Ishikawa (cell line): Measurements from ENCODE around the gene PTPN6.

ENCODE experiments used
- CEBPB ChIP-seq: IDR thresholded peaks from 2 replicates; pipeline ENCODE4 v1.6.1; 2012
- CREB1 ChIP-seq: IDR thresholded peaks from 2 replicates; pipeline ENCODE4 v1.6.1; 2012; ENCODE audit warnings: low read depth
- EGR1 ChIP-seq: IDR thresholded peaks from 2 replicates; pipeline ENCODE4 v1.6.1; 2012
- EP300 ChIP-seq: IDR thresholded peaks from 2 replicates; pipeline ENCODE4 v1.6.1; 2012; ENCODE audit warnings: borderline replicate concordance
- FOXM1 ChIP-seq: IDR thresholded peaks from 2 replicates; pipeline ENCODE4 v1.6.1; 2012; ENCODE audit warnings: low read depth, borderline replicate concordance
- NFIC ChIP-seq: IDR thresholded peaks from 2 replicates; pipeline ENCODE4 v1.6.1; 2012
- RAD21 ChIP-seq: IDR thresholded peaks from 2 replicates; pipeline ENCODE4 v1.6.1; 2012; ENCODE audit warnings: low read depth
- TAF1 ChIP-seq: IDR thresholded peaks from 2 replicates; pipeline ENCODE4 v1.6.1; 2012; ENCODE audit warnings: low read depth, mild to moderate bottlenecking
- TCF12 ChIP-seq: IDR thresholded peaks from 2 replicates; pipeline ENCODE4 v1.6.1; 2012; ENCODE audit warnings: low read depth
- TEAD4 ChIP-seq: IDR thresholded peaks from 2 replicates; pipeline ENCODE4 v1.6.1; 2012
- YY1 ChIP-seq: IDR thresholded peaks from 2 replicates; pipeline ENCODE4 v1.6.1; 2012; ENCODE audit warnings: low read depth
- ZBTB7A ChIP-seq: IDR thresholded peaks from 2 replicates; pipeline ENCODE4 v1.6.1; 2012; ENCODE audit warnings: low read depth
- TF ChIP-seq, protein P1 (sequence below): IDR thresholded peaks from 2 replicates; pipeline ENCODE4 v1.6.1; 2012
- TF ChIP-seq, protein P2 (sequence below): IDR thresholded peaks from 2 replicates; pipeline ENCODE4 v1.6.1; 2012; ENCODE audit warnings: low read depth, mild to moderate bottlenecking
- TF ChIP-seq, protein P3 (sequence below): IDR thresholded peaks from 2 replicates; pipeline ENCODE4 v1.6.1; 2012

The PTPN6 gene

DNA sequence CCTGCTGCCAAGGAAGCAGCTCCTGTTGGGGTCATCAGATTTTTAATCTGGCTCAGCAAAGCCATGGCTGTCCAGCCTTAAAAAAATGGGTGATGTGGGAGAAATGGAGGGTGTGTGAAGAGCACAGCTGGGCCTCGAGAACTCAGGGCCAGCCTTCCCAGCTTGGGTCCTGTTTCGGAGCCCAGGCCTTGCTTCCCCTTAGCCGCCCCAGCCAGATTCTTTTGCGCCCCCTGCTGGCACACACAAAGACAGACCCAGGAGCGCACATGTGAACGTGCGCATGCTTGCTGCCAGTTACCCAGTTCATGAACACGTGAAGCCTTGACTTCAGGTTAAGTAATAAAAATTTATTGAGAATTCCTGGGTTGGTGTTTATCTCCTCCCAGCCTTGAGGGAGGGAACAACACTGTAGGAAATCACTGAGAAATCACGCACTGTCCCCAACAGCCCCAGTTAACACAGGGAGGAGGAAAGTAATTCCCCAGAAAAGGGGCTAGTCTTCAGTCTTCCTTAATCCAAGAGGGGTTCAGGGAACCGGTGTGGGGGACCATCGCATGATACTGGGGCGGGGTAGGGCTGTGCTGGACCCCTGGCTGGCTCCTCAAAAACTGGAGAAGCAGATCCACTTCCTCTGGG lies 14.0 kb downstream of the PTPN6 start:
- TF ChIP-seq, protein P1, sequence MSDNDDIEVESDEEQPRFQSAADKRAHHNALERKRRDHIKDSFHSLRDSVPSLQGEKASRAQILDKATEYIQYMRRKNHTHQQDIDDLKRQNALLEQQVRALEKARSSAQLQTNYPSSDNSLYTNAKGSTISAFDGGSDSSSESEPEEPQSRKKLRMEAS: peak; percentile 94
- TF ChIP-seq TCF12 (peak; percentile 32; the same call in 1 of the 2 replicates), CREB1 (peak; percentile 31; the same call in 1 of the 2 replicates), RAD21 (peak; percentile 65), TEAD4 (peak; percentile 42), YY1 (peak; percentile 40; the same call in 1 of the 2 replicates), TAF1 (no peak), ZBTB7A (peak; percentile 52; the same call in 1 of the 2 replicates), NFIC (peak; percentile 50), CEBPB (no peak), FOXM1 (0 out of 2 replicates have a peak, but pooled peaks have one; percentile 19), EP300 (peak; percentile 17; the same call in 1 of the 2 replicates)
- TF ChIP-seq, protein P2, sequence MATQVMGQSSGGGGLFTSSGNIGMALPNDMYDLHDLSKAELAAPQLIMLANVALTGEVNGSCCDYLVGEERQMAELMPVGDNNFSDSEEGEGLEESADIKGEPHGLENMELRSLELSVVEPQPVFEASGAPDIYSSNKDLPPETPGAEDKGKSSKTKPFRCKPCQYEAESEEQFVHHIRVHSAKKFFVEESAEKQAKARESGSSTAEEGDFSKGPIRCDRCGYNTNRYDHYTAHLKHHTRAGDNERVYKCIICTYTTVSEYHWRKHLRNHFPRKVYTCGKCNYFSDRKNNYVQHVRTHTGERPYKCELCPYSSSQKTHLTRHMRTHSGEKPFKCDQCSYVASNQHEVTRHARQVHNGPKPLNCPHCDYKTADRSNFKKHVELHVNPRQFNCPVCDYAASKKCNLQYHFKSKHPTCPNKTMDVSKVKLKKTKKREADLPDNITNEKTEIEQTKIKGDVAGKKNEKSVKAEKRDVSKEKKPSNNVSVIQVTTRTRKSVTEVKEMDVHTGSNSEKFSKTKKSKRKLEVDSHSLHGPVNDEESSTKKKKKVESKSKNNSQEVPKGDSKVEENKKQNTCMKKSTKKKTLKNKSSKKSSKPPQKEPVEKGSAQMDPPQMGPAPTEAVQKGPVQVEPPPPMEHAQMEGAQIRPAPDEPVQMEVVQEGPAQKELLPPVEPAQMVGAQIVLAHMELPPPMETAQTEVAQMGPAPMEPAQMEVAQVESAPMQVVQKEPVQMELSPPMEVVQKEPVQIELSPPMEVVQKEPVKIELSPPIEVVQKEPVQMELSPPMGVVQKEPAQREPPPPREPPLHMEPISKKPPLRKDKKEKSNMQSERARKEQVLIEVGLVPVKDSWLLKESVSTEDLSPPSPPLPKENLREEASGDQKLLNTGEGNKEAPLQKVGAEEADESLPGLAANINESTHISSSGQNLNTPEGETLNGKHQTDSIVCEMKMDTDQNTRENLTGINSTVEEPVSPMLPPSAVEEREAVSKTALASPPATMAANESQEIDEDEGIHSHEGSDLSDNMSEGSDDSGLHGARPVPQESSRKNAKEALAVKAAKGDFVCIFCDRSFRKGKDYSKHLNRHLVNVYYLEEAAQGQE: no peak
- TF ChIP-seq, protein P3, sequence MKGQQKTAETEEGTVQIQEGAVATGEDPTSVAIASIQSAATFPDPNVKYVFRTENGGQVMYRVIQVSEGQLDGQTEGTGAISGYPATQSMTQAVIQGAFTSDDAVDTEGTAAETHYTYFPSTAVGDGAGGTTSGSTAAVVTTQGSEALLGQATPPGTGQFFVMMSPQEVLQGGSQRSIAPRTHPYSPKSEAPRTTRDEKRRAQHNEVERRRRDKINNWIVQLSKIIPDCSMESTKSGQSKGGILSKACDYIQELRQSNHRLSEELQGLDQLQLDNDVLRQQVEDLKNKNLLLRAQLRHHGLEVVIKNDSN: peak; percentile 79

DNA sequence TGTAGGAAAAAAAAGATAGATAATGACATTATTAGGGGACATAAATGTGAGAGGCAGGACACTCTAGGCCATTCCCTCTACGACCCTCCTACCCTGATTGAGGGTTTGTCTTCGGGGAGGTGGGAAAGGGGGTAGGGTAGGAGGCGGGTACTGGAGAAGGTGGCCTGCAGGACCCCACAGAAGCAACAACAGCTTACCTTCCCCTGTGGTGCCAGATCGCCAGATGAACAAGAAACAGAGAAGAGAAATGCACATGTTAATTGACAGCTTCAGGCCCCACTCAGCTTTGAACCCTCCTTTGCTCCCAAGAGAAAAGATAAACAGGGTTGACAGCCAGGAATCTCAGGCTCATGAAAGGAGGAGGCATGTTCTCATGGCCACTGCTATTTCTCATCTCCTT lies 14.6 kb downstream of the PTPN6 start:
- TF ChIP-seq CREB1: no peak
- no peak for TF ChIP-seq CEBPB
- TF ChIP-seq, protein P3: no peak
- TF ChIP-seq FOXM1: no peak
- no peak for TF ChIP-seq YY1
- no peak for TF ChIP-seq EP300
- TF ChIP-seq TCF12: no peak
- no peak for TF ChIP-seq TAF1
- TF ChIP-seq, protein P2: no peak
- TF ChIP-seq ZBTB7A: no peak
- no peak for TF ChIP-seq TEAD4
- TF ChIP-seq RAD21: no peak
- no peak for TF ChIP-seq NFIC
- no peak for TF ChIP-seq EGR1
- TF ChIP-seq, protein P1: no peak

DNA sequence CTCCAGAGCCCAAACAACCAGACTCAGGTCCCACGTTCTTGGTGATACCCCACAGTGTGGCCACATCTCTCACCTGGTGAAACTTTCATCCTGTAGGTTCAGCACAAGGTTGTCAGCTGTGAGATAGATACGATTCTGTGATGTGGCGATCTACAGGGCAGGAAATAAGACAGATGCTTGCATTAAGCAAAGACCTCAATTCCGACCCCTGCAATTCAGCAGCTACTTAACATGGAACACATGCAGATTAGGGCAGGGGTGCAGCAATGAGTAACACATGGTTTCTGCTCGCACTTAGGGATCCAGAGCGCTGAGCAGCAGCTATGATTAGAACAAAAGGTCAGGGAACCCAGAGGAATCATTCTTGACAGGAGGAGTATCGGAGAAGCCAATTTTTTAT lies 15.2 kb downstream of the PTPN6 start:
- no peak for TF ChIP-seq RAD21
- TF ChIP-seq CEBPB: no peak
- no peak for TF ChIP-seq TAF1
- TF ChIP-seq, protein P3: no peak
- TF ChIP-seq YY1: no peak
- TF ChIP-seq, protein P1: no peak
- TF ChIP-seq NFIC: no peak
- TF ChIP-seq TCF12: no peak
- TF ChIP-seq FOXM1: no peak
- TF ChIP-seq, protein P2: no peak
